ENCODE results near the gene CRTAC1. TPM values are rescaled to one million over a fixed set of nuclear protein-coding genes. Genes with fewer than 3 reads are reported as not detected.

The CRTAC1 gene
- polyA plus RNA-seq, 1 of the 3 experiments (the other 2 are of a cell fraction): 0.05 TPM

GRCh38 chr10:97850446-97850845 lies 180.0 kb downstream of the CRTAC1 start:
- Histone ChIP-seq H2AFZ (ENCODE audit: low read depth) (no peak overlapping the region), H4K20me1 (ENCODE audit: insufficient read depth) (no peaks in the 10 kb centered on the region), H3K4me3 (ENCODE audit: low read depth in 2 of 2, low read length in 1 of 2) (peak overlapping the region in 1 of 2 experiments; percentile 37; a peak in 2 of 4 replicates), H3K4me2 (no peak overlapping the region), H3F3A (replicated peaks; ENCODE audit: insufficient read depth) (no peaks in the 10 kb centered on the region), H3K9me3 (no peaks in the 10 kb centered on the region), H3K9ac (no peak overlapping the region), H3K36me3 (replicated peaks in 1 of 2; ENCODE audit: control insufficient read depth in 1 of 2, insufficient read depth in 2 of 2, low read length in 1 of 2) (no peaks in the 10 kb centered on the region), H3K27me3 (ENCODE audit: insufficient read depth) (peaks cover 27% of the 10 kb centered on the region), H3K79me2 (ENCODE audit: insufficient read depth) (no peaks in the 10 kb centered on the region), H3K9me2 (no peaks in the 10 kb centered on the region), H3K27ac (ENCODE audit: low read depth in 2 of 2, low read length in 1 of 2) (no peak overlapping the region), H3K4me1 (ENCODE audit: control insufficient read depth in 1 of 2, insufficient read depth in 2 of 2, low read depth in 1 of 2, low read length in 1 of 2) (peaks cover 0 to 17% of the 10 kb centered on the region in 2 experiments; a peak in 1 of 4 replicates)
- TF ChIP-seq RFX5 (IDR thresholded peaks at IDR 0.05; ENCODE audit: low read length) (0 out of 2 replicates have a peak, but pooled peaks have one; percentile 12), TAF1 (IDR thresholded peaks at IDR 0.05; ENCODE audit: borderline replicate concordance, low read depth, low read length) (no peak)
- ChIA-PET POLR2A (interaction anchor here (1.1 kb wide), 1 partner anchor 15 kb away, joined by 4 read pairs; no protein-coding TSS in a partner anchor), CTCF (interaction anchor here (1.3 to 5.6 kb wide), 6 partner anchors 14 to 92 kb away, joined by 3 to 49 read pairs (median 4); no protein-coding TSS in a partner anchor)
- DNase-seq: no peak
- 66% methylated on average over 11 of the region's 13 CpGs for WGBS (ENCODE audit: low lambda C conversion rate)

- peak within 1 kb of the TSS in 1 of 2 experiments; percentile 29; a peak in 1 of 4 replicates for H3K27ac ChIP-seq (ENCODE audit: low read depth in 2 of 2, low read length in 1 of 2)
- H3K79me2 ChIP-seq (ENCODE audit: insufficient read depth): no peaks in the 10 kb centered on the region
- H2AFZ ChIP-seq (ENCODE audit: low read depth): no peak within 1 kb of the TSS
- H3K9me2 ChIP-seq: no peaks in the 10 kb centered on the region
- peaks cover 0 to 17% of the 10 kb centered on the region in 2 experiments; a peak in 1 of 4 replicates for H3K4me1 ChIP-seq (ENCODE audit: control insufficient read depth in 1 of 2, insufficient read depth in 2 of 2, low read depth in 1 of 2, low read length in 1 of 2)
- 2% methylated on average over 5 of the region's 87 CpGs for WGBS (ENCODE audit: low lambda C conversion rate)
- H3K36me3 ChIP-seq (replicated peaks in 1 of 2; ENCODE audit: control insufficient read depth in 1 of 2, insufficient read depth in 2 of 2, low read length in 1 of 2): no peaks in the 10 kb centered on the region
- H3K9me3 ChIP-seq: no peaks in the 10 kb centered on the region
- no peak within 1 kb of the TSS for H3K9ac ChIP-seq
- H4K20me1 ChIP-seq (ENCODE audit: insufficient read depth): no peaks in the 10 kb centered on the region
- H3K4me2 ChIP-seq: peak within 1 kb of the TSS; percentile 67; the same call in 1 of the 2 replicates
- CTCF ChIA-PET: interaction anchor here (0.5 to 5.6 kb wide), 9 partner anchors 8 to 173 kb away, joined by 3 to 49 read pairs (median 4); no protein-coding TSS in a partner anchor
- H3K27me3 ChIP-seq (ENCODE audit: insufficient read depth): peaks cover 32% of the 10 kb centered on the region
- TF ChIP-seq, protein P1, sequence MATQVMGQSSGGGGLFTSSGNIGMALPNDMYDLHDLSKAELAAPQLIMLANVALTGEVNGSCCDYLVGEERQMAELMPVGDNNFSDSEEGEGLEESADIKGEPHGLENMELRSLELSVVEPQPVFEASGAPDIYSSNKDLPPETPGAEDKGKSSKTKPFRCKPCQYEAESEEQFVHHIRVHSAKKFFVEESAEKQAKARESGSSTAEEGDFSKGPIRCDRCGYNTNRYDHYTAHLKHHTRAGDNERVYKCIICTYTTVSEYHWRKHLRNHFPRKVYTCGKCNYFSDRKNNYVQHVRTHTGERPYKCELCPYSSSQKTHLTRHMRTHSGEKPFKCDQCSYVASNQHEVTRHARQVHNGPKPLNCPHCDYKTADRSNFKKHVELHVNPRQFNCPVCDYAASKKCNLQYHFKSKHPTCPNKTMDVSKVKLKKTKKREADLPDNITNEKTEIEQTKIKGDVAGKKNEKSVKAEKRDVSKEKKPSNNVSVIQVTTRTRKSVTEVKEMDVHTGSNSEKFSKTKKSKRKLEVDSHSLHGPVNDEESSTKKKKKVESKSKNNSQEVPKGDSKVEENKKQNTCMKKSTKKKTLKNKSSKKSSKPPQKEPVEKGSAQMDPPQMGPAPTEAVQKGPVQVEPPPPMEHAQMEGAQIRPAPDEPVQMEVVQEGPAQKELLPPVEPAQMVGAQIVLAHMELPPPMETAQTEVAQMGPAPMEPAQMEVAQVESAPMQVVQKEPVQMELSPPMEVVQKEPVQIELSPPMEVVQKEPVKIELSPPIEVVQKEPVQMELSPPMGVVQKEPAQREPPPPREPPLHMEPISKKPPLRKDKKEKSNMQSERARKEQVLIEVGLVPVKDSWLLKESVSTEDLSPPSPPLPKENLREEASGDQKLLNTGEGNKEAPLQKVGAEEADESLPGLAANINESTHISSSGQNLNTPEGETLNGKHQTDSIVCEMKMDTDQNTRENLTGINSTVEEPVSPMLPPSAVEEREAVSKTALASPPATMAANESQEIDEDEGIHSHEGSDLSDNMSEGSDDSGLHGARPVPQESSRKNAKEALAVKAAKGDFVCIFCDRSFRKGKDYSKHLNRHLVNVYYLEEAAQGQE (IDR thresholded peaks at IDR 0.05; ENCODE audit: low read depth, low read length): peak; percentile 93
- no peak for TF ChIP-seq RCOR1 (IDR thresholded peaks at IDR 0.05; ENCODE audit: low read length)
- POLR2A ChIA-PET: interaction anchor here (0.6 to 1.2 kb wide), 3 partner anchors 13 to 58 kb away, joined by 3 to 5 read pairs (median 3); no protein-coding TSS in a partner anchor
- H3K4me3 ChIP-seq (ENCODE audit: low read depth in 2 of 2, low read length in 1 of 2): peak within 1 kb of the TSS; percentile 23 to 37; a peak in 2 of 4 replicates
- DNase-seq: peak; percentile 92
- H3F3A ChIP-seq (replicated peaks; ENCODE audit: insufficient read depth): no peaks in the 10 kb centered on the region
These were observed 180.6 kb downstream of the CRTAC1 start, which contains the start of gene GOLGA7B for GRCh38 chr10:97849687-97850402. TSS of gene GOLGA7B (plus strand) at chr10:97849843. CDS start at chr10:97850304, 461 bp downstream.
